ENCODE data around the gene PLCB1.

Gene PLCB1

GRCh38 chr20:8795404-8795803 lies 663.3 kb downstream of the PLCB1 start:
- DNase-seq (ENCODE audit: low read depth): no peak
- H3K4me3 ChIP-seq (ENCODE audit: low read depth, low read length): no peak overlapping the region
- TF ChIP-seq CTCF (IDR thresholded peaks at IDR 0.05; ENCODE audit: low read depth, low read length, missing control alignments): no peak
- in situ Hi-C loops (cut with HindIII; ENCODE audit: low sequenced_read_pairs): no loop called here

GRCh38 chr20:8796088-8796660 lies 664.1 kb downstream of the PLCB1 start:
- peak; percentile 20 for DNase-seq (ENCODE audit: low read depth)
- in situ Hi-C loops (cut with HindIII; ENCODE audit: low sequenced_read_pairs): no loop called here
- no peak for TF ChIP-seq CTCF (IDR thresholded peaks at IDR 0.05; ENCODE audit: low read depth, low read length, missing control alignments)
- no peak overlapping the region for H3K4me3 ChIP-seq (ENCODE audit: low read depth, low read length)

GRCh38 chr20:8798505-8798904 lies 666.4 kb downstream of the PLCB1 start:
- no peak for TF ChIP-seq CTCF (IDR thresholded peaks at IDR 0.05; ENCODE audit: low read depth, low read length, missing control alignments)
- in situ Hi-C loops (cut with HindIII; ENCODE audit: low sequenced_read_pairs): no loop called here
- no peak overlapping the region for H3K4me3 ChIP-seq (ENCODE audit: low read depth, low read length)
- no peak for DNase-seq (ENCODE audit: low read depth)

GRCh38 chr20:8800089-8800488 lies 668.0 kb downstream of the PLCB1 start:
- in situ Hi-C loops (cut with HindIII; ENCODE audit: low sequenced_read_pairs): no loop called here
- no peak for TF ChIP-seq CTCF (IDR thresholded peaks at IDR 0.05; ENCODE audit: low read depth, low read length, missing control alignments)
- DNase-seq (ENCODE audit: low read depth): no peak
- H3K4me3 ChIP-seq (ENCODE audit: low read depth, low read length): no peak overlapping the region

GRCh38 chr20:8801686-8802085 lies 669.6 kb downstream of the PLCB1 start:
- H3K4me3 ChIP-seq (ENCODE audit: low read depth, low read length): no peak overlapping the region
- no peak for TF ChIP-seq CTCF (IDR thresholded peaks at IDR 0.05; ENCODE audit: low read depth, low read length, missing control alignments)
- in situ Hi-C loops (cut with HindIII; ENCODE audit: low sequenced_read_pairs): no loop called here
- no peak for DNase-seq (ENCODE audit: low read depth)

GRCh38 chr20:8803065-8803464 lies 671.0 kb downstream of the PLCB1 start:
- no peak for TF ChIP-seq CTCF (IDR thresholded peaks at IDR 0.05; ENCODE audit: low read depth, low read length, missing control alignments)
- H3K4me3 ChIP-seq (ENCODE audit: low read depth, low read length): no peak overlapping the region
- DNase-seq (ENCODE audit: low read depth): no peak
- in situ Hi-C loops (cut with HindIII; ENCODE audit: low sequenced_read_pairs): no loop called here

- in situ Hi-C loops (cut with HindIII; ENCODE audit: low sequenced_read_pairs): no loop called here
- no peak overlapping the region for H3K4me3 ChIP-seq (ENCODE audit: low read depth, low read length)
- TF ChIP-seq CTCF (IDR thresholded peaks at IDR 0.05; ENCODE audit: low read depth, low read length, missing control alignments): no peak
- DNase-seq (ENCODE audit: low read depth): no peak
Observed at GRCh38 chr20:8803941-8804340, 671.9 kb downstream of the PLCB1 start.
